ENCODE results near the gene ZNF786.

DNA sequence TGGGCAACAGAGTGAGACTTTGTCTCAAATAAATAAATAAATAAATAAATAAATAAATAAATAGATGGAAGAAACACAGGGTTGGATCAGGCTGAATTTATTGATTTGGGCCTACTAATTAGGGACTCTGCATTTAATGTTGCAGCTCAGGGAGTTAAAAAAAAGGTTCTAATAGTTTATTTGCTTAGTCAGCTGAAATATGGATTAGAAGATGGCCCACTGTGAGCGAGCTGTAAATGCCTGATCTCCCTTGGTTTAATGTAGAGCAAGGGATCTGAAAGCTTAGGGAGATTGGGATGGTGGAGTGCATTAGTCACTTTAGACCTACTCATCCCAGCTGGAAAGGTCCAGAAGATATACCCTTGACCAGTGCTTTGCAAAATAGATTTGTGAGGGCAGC is 37.1 kb downstream of the ZNF786 start:
- no peak for TF ChIP-seq POLR2A (IDR thresholded peaks at IDR 0.05)
- no peak for TF ChIP-seq CTCF (IDR thresholded peaks at IDR 0.05 in 4 of 5, conservative IDR thresholded peaks at IDR 0.05 in 1 of 5)
